SJCRH30 (cell line): Measurements from ENCODE around the gene LRRC36. TPM values are rescaled to one million over a fixed set of nuclear protein-coding genes. Genes with fewer than 3 reads are reported as not detected.
"Not testable (repeated sequence)": the region's sequence is repeated elsewhere in the genome, so short reads cannot be mapped to it uniquely, and the experiment has no call there.

Experiments
- DNase-seq, 2 experiments: peaks; one replicate each; pipeline ENCODE4 v3.0.0-alpha.2; 2015 to 2020
- H3K27ac ChIP-seq: fragments of 250-450 bp; sonication (Bioruptor Pico); 2 replicates; pipeline ENCODE4 v1.5.1; 2020; ENCODE audit warnings: mild to moderate bottlenecking, moderate library complexity
- H3K27me3 ChIP-seq: fragments of 250-450 bp; sonication (Bioruptor Pico); 2 replicates; pipeline ENCODE4 v1.5.1; 2020; ENCODE audit warnings: mild to moderate bottlenecking, moderate library complexity
- H3K36me3 ChIP-seq: fragments of 250-450 bp; sonication (Bioruptor Pico); 2 replicates; pipeline ENCODE4 v1.5.1; 2020; ENCODE audit warnings: mild to moderate bottlenecking, moderate library complexity
- H3K4me1 ChIP-seq: fragments of 250-450 bp; sonication (Bioruptor Pico); 2 replicates; pipeline ENCODE4 v1.5.1; 2020; ENCODE audit warnings: mild to moderate bottlenecking, moderate library complexity
- H3K4me3 ChIP-seq: fragments of 250-450 bp; sonication (Bioruptor Pico); 2 replicates; pipeline ENCODE4 v1.5.1; 2020; ENCODE audit warnings: mild to moderate bottlenecking, moderate library complexity
- H3K9me3 ChIP-seq: fragments of 250-450 bp; sonication (Bioruptor Pico); replicated peaks from 2 replicates; pipeline ENCODE4 v1.5.1; 2020; ENCODE audit warnings: mild to moderate bottlenecking, moderate library complexity
- total RNA-seq: library from RNA; depleted of rRNA; stranded (reverse); fragments of >200 nt; shearing (Covaris generic); gene quantifications from 2 replicates; pipeline ENCODE4 v1.2.3, GENCODE V29; 2014

The LRRC36 gene
- total RNA-seq, 1 experiment from 2014 or later: not detected

DNA sequence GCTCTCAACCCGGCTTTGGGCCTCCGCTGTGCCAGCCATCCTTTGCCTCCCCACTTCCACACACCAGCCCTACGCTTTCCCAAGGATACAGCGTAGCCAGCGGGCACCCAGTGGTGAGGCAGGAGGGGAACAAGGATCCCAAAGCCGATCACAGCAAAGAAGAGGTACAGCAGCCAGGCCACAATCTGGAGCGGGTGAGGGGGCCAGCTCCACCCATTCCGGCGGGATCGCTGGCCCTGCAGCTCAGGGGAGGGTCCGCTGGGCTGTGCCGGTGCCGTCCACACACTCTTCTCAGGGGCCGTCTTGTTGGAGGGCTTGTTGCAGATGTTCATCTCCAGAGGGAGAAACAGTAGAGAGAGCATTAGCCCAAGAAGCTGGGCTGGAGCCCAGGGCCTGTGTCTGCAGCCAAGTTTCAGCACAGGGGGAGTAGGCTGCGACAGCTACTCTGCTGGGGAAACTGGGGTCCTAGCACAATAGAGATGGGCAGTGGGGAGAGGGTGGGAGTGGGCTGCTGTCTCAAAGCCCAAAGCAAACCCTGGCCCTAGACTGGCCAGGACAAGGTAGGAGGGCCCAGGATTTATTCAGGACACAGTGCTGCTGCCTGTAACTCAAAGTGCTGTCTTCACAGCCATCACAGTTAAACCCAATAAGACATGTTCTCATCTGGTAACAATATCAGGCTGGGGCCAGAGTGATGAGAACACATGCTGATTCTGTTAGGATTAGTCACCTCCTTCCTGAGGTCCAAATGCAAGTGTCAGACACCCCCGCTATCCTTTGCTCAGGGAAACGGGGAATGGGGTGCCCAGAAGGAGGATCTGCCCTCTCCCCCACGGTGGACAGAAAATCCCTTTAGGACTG, 79.7 kb downstream of the LRRC36 start:
- DNase-seq: peak in 1 of 2 experiments; percentile 49
- H3K4me3 ChIP-seq: no peak overlapping the region
- H3K9me3 ChIP-seq: no peaks in the 10 kb centered on the region
- peak overlapping the region; percentile 36 for H3K27ac ChIP-seq
- H3K4me1 ChIP-seq: peaks cover 10% of the 10 kb centered on the region
- no peaks in the 10 kb centered on the region for H3K27me3 ChIP-seq
- H3K36me3 ChIP-seq: no peaks in the 10 kb centered on the region

DNA sequence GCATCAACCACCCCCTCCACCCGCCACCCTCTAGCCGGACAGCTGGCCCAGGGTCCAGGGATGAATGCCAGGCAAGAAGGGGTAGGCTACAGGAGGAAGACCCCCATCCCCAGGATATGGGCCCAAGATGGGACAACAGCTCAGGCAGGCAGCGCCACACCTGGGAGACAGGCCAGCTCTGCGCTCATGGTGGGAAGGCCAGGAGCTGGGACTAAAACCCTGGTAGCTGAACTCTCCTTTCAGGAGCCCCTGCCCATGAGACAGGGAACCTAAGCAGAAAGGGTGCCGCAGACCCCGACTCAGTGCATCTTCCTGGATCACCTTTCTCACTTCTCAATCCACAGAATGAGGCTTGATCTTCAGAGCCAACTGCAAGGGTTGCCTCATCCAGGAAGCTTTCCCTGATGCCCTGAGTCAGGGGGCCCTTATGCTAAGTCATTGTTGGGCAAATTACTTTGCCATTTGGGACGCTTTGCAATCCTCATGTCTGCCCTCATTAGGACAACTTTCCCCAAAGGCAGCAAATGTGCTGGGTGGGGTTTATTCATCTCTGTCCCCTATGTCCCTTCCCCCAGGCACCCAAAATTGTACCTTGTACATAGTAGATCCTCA, 80.7 kb downstream of the LRRC36 start:
- no peak for DNase-seq

DNA sequence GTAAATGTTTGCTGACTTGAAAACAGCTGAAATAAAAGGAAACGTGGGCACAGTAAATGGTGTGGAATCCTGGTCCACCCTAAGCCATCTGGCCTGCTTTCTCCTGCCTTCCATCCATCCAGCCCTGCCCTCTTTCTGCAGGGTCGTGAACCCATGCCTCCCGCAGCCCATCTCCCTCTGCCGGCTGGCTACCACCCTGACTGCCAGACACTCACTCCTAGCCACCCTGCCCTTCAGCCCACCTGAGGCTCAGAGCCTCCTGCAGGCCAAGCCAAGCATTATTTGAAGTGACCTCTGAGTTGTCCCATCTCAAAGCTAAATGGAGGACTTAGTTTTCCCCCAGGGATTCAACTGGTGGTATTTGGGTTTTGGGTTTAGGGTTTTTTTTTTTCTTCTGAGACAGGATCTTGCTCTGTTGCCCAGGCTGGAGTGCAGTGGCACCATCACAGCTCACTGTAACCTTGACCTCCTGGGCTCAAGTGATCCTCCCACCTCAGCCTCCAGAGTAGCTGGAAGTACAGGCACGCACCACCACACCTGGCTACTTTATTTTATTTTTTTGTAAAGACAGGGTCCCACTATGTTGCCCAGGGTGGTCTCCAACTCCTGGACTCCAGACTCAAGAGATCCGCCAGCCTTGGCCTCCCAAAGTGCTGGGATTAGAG, 81.3 kb downstream of the LRRC36 start:
- Histone ChIP-seq H3K9me3 (no peaks in the 10 kb centered on the region), H3K27me3 (no peaks in the 10 kb centered on the region), H3K4me1 (peaks cover 10% of the 10 kb centered on the region), H3K27ac (no peak overlapping the region), H3K4me3 (no peak overlapping the region), H3K36me3 (no peaks in the 10 kb centered on the region)
- no peak for DNase-seq

More for the DNA sequence above, 80.7 kb downstream of the LRRC36 start:
- Histone ChIP-seq H3K9me3 (no peaks in the 10 kb centered on the region), H3K36me3 (no peaks in the 10 kb centered on the region), H3K4me1 (peaks cover 10% of the 10 kb centered on the region), H3K27me3 (no peaks in the 10 kb centered on the region), H3K4me3 (no peak overlapping the region), H3K27ac (peak overlapping the region; percentile 36)

DNA sequence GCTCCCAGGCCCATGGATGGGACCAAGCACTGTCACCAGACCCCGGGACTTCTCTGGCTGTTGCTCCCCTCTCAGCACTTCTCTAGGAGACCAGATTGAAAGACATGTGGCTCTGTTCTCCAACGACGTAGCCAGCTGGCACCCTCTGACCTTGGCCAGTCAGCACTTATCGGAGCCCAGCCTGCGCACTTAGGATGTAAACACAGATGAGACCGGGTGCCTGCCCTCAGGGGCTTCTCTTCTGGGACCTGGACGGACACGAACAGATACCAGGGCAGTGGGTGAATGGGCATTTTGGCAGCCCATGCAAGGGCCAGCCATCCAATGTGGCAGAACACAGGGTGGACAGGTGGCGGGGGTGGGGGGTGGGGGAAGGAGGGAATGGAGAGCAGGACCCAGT, 83.0 kb downstream of the LRRC36 start:
- Histone ChIP-seq H3K27ac (no peak overlapping the region), H3K9me3 (no peaks in the 10 kb centered on the region), H3K36me3 (no peaks in the 10 kb centered on the region), H3K27me3 (no peaks in the 10 kb centered on the region), H3K4me1 (peaks cover 10% of the 10 kb centered on the region), H3K4me3 (no peak overlapping the region)
- DNase-seq: no peak

DNA sequence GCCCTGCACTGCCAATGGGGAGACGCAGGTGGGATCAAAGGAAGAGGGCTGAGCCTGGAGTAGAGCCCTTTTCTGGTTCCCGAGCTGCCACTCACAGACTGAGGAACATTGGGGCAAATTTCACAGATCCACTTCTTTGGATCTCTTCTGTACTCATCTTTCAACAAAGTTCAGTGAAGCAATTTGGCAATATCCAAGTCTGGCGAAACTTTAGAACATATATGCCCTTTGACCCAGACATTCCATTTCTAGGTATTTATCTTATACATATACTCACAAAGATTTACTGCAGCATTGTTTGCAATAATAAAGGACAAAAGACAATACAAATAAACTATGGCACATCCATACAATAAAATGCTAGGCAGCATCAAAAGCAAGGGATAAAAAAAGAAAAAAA, 84.7 kb downstream of the LRRC36 start:
- H3K4me1 ChIP-seq: peaks cover 8% of the 10 kb centered on the region
- H3K27ac ChIP-seq: no peak overlapping the region
- H3K9me3 ChIP-seq: no peaks in the 10 kb centered on the region
- H3K36me3 ChIP-seq: no peaks in the 10 kb centered on the region
- 0 out of 2 replicates have a peak, but pooled peaks cover 5% of the 10 kb centered on the region for H3K27me3 ChIP-seq
- no peak overlapping the region for H3K4me3 ChIP-seq
- DNase-seq: no peak

DNA sequence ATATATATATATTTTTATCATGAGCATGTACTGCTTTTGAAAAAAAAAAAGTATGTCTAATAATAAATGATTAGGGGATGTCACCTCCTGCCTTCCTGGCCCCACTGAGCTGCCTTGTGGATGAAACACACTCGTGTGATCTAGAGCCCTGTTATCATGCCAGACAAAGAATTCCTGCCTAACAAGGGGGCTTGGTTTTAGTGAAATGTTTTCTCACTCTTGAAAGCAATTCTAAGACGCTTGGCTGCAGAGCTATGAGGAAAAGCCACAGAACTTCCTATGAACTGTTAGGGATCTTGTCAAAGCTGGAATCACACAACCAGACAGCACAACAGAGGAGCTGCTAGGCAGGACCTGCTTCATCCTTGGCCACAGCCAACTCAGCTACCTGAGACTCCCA, 85.7 kb downstream of the LRRC36 start:
- no peak overlapping the region for H3K27ac ChIP-seq
- no peaks in the 10 kb centered on the region for H3K36me3 ChIP-seq
- no peaks in the 10 kb centered on the region for H3K4me1 ChIP-seq

DNA sequence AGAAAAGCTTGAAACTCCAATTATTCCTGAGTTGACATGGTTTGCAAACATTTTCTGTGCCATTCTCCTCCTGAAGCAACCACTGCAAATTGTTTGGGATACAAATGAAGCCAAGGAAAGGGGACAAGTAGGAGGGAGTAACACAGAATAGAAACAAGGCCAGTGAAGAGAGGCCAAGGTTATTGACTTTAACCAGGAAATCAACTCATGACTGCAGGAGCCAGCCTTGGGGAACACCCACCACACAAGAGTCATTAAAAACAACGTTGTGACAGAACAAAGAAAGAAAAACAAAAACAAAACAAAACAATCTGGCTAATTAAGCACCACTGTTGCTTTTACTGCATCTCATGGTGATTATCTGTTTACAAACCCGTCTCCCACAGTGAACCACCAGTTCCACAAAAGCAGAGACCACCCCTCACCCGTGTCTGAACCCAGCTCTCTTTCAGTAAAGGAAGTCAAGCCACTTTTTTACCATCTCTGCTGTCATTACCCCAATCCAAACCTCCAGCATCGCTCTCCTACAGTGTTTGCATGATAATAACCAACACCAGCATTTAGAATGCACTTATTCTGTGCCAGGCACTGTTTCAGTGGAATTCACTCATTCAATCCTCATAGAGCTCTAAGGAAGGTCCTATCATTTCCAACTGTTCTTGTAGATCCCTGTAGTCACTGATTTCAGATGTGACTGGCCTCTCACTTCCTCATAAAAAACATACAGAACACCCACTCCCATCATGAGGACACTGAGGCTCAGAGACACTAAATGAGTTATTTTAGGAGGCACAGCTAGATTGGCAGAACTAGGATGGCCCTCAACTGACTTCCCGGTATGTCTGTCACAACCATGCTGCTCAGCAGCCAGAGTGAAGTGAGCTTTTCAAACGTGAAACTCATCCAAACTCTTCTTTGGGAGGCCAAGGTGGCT, 87.6 kb downstream of the LRRC36 start:
- no peak overlapping the region for H3K27ac ChIP-seq
- H3K36me3 ChIP-seq: no peaks in the 10 kb centered on the region
- H3K4me3 ChIP-seq: no peak overlapping the region
- H3K9me3 ChIP-seq: no peaks in the 10 kb centered on the region
- no peak for DNase-seq
- peaks cover 1% of the 10 kb centered on the region; the same call in 1 of the 2 replicates for H3K4me1 ChIP-seq
- peaks cover 5% of the 10 kb centered on the region; the same call in 1 of the 2 replicates for H3K27me3 ChIP-seq

More for the DNA sequence above, 85.7 kb downstream of the LRRC36 start:
- H3K4me3 ChIP-seq: no peak overlapping the region
- DNase-seq: no peak
- H3K27me3 ChIP-seq: peaks cover 5% of the 10 kb centered on the region; the same call in 1 of the 2 replicates
- H3K9me3 ChIP-seq: no peaks in the 10 kb centered on the region

DNA sequence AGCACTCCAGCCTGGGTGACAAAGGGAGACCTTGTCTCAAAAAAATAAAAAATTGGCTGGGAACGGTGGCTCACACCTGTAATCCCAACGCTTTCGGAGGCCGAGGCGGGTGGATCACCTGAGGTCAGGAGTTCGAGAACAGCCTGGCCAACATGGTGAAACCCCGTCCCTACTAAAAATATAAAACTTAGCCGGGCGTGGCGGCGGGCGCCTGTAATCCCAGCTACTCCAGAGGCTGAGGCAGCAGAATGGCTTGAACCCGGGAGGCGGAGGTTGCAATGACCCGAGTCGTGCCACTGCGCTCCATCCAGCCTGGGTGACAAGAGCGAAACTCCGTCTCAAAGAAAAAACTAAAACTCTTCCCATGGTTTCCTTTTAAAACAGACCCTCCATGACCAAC, 88.8 kb downstream of the LRRC36 start:
- not testable (repeated sequence) for H3K4me3 ChIP-seq, H3K36me3 ChIP-seq, H3K27me3 ChIP-seq, DNase-seq, H3K27ac ChIP-seq, H3K4me1 ChIP-seq, H3K9me3 ChIP-seq

DNA sequence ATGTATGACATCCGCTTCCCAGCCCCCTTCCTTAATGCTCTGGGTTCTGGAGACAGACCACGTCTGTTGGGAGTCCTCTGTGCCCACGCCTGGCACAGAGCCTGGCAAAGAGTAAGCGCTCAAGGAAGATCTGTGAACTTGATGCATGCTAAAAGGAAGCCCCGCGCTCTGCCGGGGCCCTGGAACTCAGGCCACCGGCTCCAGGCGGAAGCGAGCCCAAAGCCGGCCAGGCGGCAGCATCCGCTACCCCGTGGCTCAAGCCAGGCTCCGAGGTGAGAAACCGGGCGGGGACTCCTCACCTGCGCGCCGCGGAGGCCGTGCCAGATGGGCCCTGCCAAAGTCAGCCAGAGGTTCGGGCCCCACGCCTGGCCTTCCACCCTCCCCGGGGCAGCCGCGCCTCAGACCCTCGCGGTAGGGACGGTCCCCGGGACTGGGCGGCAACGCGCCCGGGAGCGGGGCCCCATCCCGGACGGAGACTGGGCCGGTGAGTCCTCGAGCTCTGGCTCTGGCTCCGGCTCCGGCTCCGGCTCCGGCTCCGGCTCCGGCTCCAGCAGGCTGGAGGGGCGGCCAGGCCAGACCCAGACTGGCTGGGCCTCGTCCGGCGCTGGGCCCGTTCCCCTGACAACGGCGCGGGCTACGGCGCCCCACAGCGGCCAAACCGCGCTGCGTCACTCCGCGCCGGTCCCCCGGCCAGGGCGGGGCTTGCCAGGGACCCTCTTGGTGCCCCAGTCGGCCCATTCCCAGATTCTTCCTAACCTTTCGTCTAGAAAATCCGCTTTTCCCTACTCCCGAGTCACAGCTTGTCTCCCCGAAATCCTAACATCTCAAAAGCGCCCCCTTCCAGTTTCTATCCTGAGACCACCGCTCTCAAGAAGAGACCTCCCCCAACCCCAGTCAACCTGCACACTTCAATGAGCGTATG, 89.5 kb downstream of the LRRC36 start, which contains the start of gene ZDHHC1:
ZDHHC1 (minus strand) TSS at position 606 of the 922 bp plus-strand sequence. CDS start 8,702 bp downstream, outside the sequence.
- peak in 1 of 2 experiments; percentile 59 for DNase-seq
- H3K36me3 ChIP-seq: no peaks in the 10 kb centered on the region
- H3K4me1 ChIP-seq: peaks cover 7% of the 10 kb centered on the region
- peaks cover 5% of the 10 kb centered on the region; the same call in 1 of the 2 replicates for H3K27me3 ChIP-seq
- H3K27ac ChIP-seq: no peak within 1 kb of the TSS
- peak within 1 kb of the TSS; percentile 52 for H3K4me3 ChIP-seq
- no peaks in the 10 kb centered on the region for H3K9me3 ChIP-seq

DNA sequence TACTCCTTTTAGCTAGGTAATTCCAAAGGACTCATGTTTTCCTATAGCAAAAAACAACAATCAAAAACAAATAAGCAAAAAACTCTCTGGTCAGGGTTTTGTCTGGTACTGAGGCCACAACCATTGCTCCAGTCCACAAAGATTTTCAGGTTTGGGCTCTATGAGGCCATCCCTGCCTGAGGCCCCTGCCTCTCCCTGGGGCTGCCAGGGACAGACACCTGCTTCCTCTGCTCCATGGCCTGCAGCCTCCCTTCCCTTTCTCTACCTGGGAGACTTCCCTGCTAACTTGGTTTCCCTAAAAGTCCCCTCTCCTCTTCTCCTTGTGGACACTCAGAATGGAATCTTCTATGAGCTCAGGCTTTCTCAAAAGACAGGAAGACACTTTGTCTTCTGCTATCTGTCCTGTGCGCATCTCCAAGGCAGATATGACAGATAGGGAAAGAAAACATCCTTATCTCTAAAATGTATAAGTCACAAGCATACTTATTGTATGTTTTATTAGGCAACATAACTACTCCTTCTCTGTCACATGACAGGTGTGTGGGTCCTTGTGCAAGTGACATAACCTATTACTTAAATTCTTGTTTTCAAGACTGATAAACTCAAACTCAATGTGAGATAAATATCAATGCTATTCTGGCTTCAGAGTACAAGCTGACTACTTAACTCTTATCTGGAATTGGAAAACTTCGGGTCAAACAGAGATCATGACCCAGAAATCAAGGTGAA, 90.9 kb downstream of the LRRC36 start:
- no peak overlapping the region for H3K4me3 ChIP-seq

DNA sequence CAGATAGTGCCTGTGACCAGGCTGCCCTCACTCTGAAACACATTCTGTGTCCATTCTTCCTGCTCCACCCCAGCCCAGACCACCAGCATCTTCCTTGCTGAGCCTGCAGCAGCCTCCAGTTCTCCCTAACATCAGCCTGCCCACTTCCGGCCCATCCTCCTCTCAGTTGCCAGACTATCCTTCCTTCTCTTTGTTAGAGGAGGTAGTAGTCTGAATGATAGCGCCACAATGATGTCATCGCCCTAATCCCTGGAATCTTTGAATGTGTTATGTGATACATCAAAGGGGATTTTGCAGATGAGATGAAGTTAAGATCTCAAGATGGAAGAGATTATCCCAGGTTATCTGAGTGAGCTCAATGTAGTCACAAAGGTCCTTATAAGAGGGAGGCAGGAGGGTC, 92.9 kb downstream of the LRRC36 start:
- Histone ChIP-seq H3K27me3 (peaks cover 5% of the 10 kb centered on the region; the same call in 1 of the 2 replicates), H3K27ac (no peak overlapping the region), H3K4me1 (peaks cover 15% of the 10 kb centered on the region), H3K36me3 (no peaks in the 10 kb centered on the region), H3K9me3 (no peaks in the 10 kb centered on the region), H3K4me3 (no peak overlapping the region)
- DNase-seq: peak; percentile 55 to 66

More for the DNA sequence above, 90.9 kb downstream of the LRRC36 start:
- Histone ChIP-seq H3K9me3 (no peaks in the 10 kb centered on the region), H3K27me3 (peaks cover 5% of the 10 kb centered on the region; the same call in 1 of the 2 replicates), H3K27ac (no peak overlapping the region), H3K4me1 (peaks cover 7% of the 10 kb centered on the region), H3K36me3 (no peaks in the 10 kb centered on the region)
- DNase-seq: no peak

DNA sequence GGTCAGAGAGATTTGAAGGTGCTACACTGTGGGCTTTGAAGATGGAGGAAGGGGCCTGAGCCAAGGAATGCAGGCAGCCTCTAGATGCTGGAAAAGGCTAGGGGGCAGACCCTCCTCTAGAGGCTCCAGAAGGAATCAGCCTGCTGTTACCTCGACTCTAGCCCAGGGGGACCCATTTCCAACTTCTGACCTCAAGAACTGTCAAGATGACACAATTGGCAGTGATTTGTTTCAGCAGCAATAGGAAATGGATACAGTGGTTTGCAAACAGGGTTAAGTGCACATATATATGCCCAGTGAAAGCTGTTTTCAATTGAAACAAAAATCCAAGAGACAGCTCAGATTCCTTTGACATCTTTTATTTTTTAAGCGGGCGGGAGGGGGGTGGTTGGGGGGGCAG, 93.3 kb downstream of the LRRC36 start:
- no peak for DNase-seq
- H3K4me3 ChIP-seq: no peak overlapping the region
- H3K27me3 ChIP-seq: peaks cover 5% of the 10 kb centered on the region; the same call in 1 of the 2 replicates
- H3K4me1 ChIP-seq: peaks cover 16% of the 10 kb centered on the region
- H3K27ac ChIP-seq: no peak overlapping the region
- H3K9me3 ChIP-seq: no peaks in the 10 kb centered on the region
- H3K36me3 ChIP-seq: no peaks in the 10 kb centered on the region
